ENCODE measurements around the gene SUPT7L. TPM values are rescaled to one million over a fixed set of nuclear protein-coding genes. Genes with fewer than 3 reads are reported as not detected.

The SUPT7L gene
- polyA plus RNA-seq, 1 donor (not counting 4 experiments of a cell fraction or from before 2014, with no cell fraction given), result 39.8 TPM

DNA sequence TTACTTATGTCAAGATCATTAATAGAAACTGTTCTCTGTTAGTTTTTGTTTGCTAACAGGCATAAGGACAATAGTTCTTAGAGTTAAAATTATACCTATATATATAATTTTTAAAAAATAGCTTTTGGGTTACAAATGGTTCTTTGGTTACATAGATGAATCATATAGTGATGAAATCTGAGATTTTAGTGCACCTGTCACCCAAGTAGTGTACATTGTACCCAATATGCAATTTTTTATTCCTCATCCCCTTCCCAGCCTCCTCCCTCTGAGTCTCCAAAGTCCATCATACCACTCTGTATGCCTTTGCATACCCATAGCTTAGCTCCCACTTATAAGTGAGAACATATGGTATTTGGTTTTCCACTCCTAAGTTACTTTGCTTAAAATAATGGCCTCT is 26.6 kb upstream of the SUPT7L start:
- no peaks in the 10 kb centered on the region for H3K9me1 ChIP-seq (ENCODE audit: control insufficient read depth, extremely low read depth, insufficient read depth, low read length)
- DNase-seq (ENCODE audit: low read depth, low spot score) (no peak), FAIRE-seq (no peak)
- dilution Hi-C loops (cut with MboI; ENCODE audit: extremely low pct_ligation_motif_present, low sequenced_read_pairs), result no loop called here
- H4K20me1 ChIP-seq (ENCODE audit: control insufficient read depth, extremely low read depth, insufficient read depth, low read length), result no peaks in the 10 kb centered on the region
- H3K9me3 ChIP-seq (ENCODE audit: control insufficient read depth, low read depth, low read length), result no peaks in the 10 kb centered on the region
- peaks cover 3 to 6% of the 10 kb centered on the region in 2 experiments for H3K36me3 ChIP-seq (ENCODE audit: control insufficient read depth in 2 of 2, extremely low read depth in 1 of 2, insufficient read depth in 2 of 2, low read length in 2 of 2)
- no peaks in the 10 kb centered on the region for H3K27me3 ChIP-seq (ENCODE audit: control insufficient read depth, extremely low read depth, insufficient read depth, low read length)
- H3K4me2 ChIP-seq (ENCODE audit: control insufficient read depth, extremely low read depth, insufficient read depth, low read depth, low read length), result no peak overlapping the region
- H2AFZ ChIP-seq (ENCODE audit: control insufficient read depth, low read length), result no peak overlapping the region
- H3K79me2 ChIP-seq (ENCODE audit: control insufficient read depth, insufficient read depth, low read length), result no peaks in the 10 kb centered on the region
- H3K4me3 ChIP-seq (ENCODE audit: control insufficient read depth in 2 of 3, extremely low read depth in 1 of 3, insufficient read depth in 2 of 3, low read depth in 1 of 3, low read length in 3 of 3), result no peak overlapping the region
- no peak overlapping the region for H3K9ac ChIP-seq (ENCODE audit: control insufficient read depth, extremely low read depth, insufficient read depth, low read length)
- H3K27ac ChIP-seq (ENCODE audit: control insufficient read depth, insufficient read depth, low read length), result no peak overlapping the region
- peaks cover 30% of the 10 kb centered on the region for H3K4me1 ChIP-seq (ENCODE audit: control insufficient read depth, extremely low read depth, insufficient read depth, low read length)
- TF ChIP-seq, protein P1, sequence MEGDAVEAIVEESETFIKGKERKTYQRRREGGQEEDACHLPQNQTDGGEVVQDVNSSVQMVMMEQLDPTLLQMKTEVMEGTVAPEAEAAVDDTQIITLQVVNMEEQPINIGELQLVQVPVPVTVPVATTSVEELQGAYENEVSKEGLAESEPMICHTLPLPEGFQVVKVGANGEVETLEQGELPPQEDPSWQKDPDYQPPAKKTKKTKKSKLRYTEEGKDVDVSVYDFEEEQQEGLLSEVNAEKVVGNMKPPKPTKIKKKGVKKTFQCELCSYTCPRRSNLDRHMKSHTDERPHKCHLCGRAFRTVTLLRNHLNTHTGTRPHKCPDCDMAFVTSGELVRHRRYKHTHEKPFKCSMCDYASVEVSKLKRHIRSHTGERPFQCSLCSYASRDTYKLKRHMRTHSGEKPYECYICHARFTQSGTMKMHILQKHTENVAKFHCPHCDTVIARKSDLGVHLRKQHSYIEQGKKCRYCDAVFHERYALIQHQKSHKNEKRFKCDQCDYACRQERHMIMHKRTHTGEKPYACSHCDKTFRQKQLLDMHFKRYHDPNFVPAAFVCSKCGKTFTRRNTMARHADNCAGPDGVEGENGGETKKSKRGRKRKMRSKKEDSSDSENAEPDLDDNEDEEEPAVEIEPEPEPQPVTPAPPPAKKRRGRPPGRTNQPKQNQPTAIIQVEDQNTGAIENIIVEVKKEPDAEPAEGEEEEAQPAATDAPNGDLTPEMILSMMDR (optimal IDR thresholded peaks at IDR 0.05 in 1 of 3, IDR thresholded peaks at IDR 0.05 in 1 of 3, conservative IDR thresholded peaks at IDR 0.05 in 1 of 3; ENCODE audit: extremely low read depth in 1 of 3, insufficient read depth in 2 of 3, low read length in 3 of 3), result no peak

DNA sequence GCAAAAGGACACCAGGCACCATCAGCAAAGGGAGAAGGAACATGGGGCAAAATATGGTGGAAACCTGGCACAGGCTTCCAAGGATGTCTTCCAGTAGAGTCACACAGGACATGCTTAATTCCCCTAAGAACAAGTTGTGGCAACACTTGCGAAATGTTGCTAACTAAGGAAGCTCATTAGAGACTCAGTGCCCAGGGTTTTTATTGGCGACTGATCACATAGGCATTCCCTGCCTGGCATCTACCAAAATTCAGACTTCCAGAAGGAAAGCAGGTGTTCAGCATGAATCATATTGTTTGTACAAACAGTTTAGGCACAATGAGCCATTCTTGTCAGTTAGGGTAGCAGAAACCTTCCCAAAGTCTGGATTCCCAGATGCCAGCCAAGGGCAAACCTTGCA is 26.0 kb upstream of the SUPT7L start:
- H3K36me3 ChIP-seq (ENCODE audit: control insufficient read depth in 2 of 2, extremely low read depth in 1 of 2, insufficient read depth in 2 of 2, low read length in 2 of 2), result peaks cover 3 to 6% of the 10 kb centered on the region in 2 experiments
- H3K4me1 ChIP-seq (ENCODE audit: control insufficient read depth, extremely low read depth, insufficient read depth, low read length), result peaks cover 30% of the 10 kb centered on the region
- no peaks in the 10 kb centered on the region for H3K79me2 ChIP-seq (ENCODE audit: control insufficient read depth, insufficient read depth, low read length)
- H3K4me3 ChIP-seq (ENCODE audit: control insufficient read depth in 2 of 3, extremely low read depth in 1 of 3, insufficient read depth in 2 of 3, low read depth in 1 of 3, low read length in 3 of 3), result no peak overlapping the region
- H3K9me3 ChIP-seq (ENCODE audit: control insufficient read depth, low read depth, low read length), result no peaks in the 10 kb centered on the region
- FAIRE-seq, result no peak
- H3K4me2 ChIP-seq (ENCODE audit: control insufficient read depth, extremely low read depth, insufficient read depth, low read depth, low read length), result no peak overlapping the region
- no peak for DNase-seq (ENCODE audit: low read depth, low spot score)
- dilution Hi-C loops (cut with MboI; ENCODE audit: extremely low pct_ligation_motif_present, low sequenced_read_pairs), result no loop called here
- H2AFZ ChIP-seq (ENCODE audit: control insufficient read depth, low read length), result no peak overlapping the region
- no peaks in the 10 kb centered on the region for H3K27me3 ChIP-seq (ENCODE audit: control insufficient read depth, extremely low read depth, insufficient read depth, low read length)
- TF ChIP-seq, protein P1 (optimal IDR thresholded peaks at IDR 0.05 in 1 of 3, IDR thresholded peaks at IDR 0.05 in 1 of 3, conservative IDR thresholded peaks at IDR 0.05 in 1 of 3; ENCODE audit: extremely low read depth in 1 of 3, insufficient read depth in 2 of 3, low read length in 3 of 3), result no peak
- no peak for TF ChIP-seq EZH2 (IDR thresholded peaks at IDR 0.05; ENCODE audit: low read length)
- H3K27ac ChIP-seq (ENCODE audit: control insufficient read depth, insufficient read depth, low read length), result no peak overlapping the region
- H3K9ac ChIP-seq (ENCODE audit: control insufficient read depth, extremely low read depth, insufficient read depth, low read length), result no peak overlapping the region
- no peaks in the 10 kb centered on the region for H3K9me1 ChIP-seq (ENCODE audit: control insufficient read depth, extremely low read depth, insufficient read depth, low read length)
- no peaks in the 10 kb centered on the region for H4K20me1 ChIP-seq (ENCODE audit: control insufficient read depth, extremely low read depth, insufficient read depth, low read length)

Measured in keratinocyte (primary cell).